ENCODE results near the gene OTULIN.

The OTULIN gene

GRCh38 chr5:14693070-14693469 is 28.6 kb downstream of the OTULIN start:
- H4K20me1 ChIP-seq (ENCODE audit: insufficient read depth, low read length), result no peaks in the 10 kb centered on the region
- no peak overlapping the region for H2AFZ ChIP-seq (ENCODE audit: low read length)
- no peak overlapping the region for H3K27ac ChIP-seq (ENCODE audit: low read depth, low read length, poor library complexity, severe bottlenecking)
- peaks cover 97% of the 10 kb centered on the region for H3K36me3 ChIP-seq (ENCODE audit: insufficient read depth, low read length)
- no peak overlapping the region for H3K4me2 ChIP-seq (ENCODE audit: low read length)
- H3K9ac ChIP-seq (ENCODE audit: low read length), result no peak overlapping the region
- H3K79me2 ChIP-seq (ENCODE audit: insufficient read depth, low read length), result no peaks in the 10 kb centered on the region
- H3K27me3 ChIP-seq (ENCODE audit: insufficient read depth, low read length), result no peaks in the 10 kb centered on the region
- H3K4me3 ChIP-seq (ENCODE audit: low read depth, low read length, poor library complexity, severe bottlenecking), result no peak overlapping the region
- TF ChIP-seq EZH2 (IDR thresholded peaks at IDR 0.05; ENCODE audit: borderline replicate concordance, low read length), result no peak
- H3K9me2 ChIP-seq (ENCODE audit: low read depth, low read length), result no peaks in the 10 kb centered on the region
- H3K4me1 ChIP-seq (ENCODE audit: insufficient read depth, low read length, severe bottlenecking), result no peaks in the 10 kb centered on the region
- H3K9me3 ChIP-seq (ENCODE audit: low read length), result no peaks in the 10 kb centered on the region
- H3F3A ChIP-seq (ENCODE audit: insufficient read depth, low read length), result no peaks in the 10 kb centered on the region

DNA sequence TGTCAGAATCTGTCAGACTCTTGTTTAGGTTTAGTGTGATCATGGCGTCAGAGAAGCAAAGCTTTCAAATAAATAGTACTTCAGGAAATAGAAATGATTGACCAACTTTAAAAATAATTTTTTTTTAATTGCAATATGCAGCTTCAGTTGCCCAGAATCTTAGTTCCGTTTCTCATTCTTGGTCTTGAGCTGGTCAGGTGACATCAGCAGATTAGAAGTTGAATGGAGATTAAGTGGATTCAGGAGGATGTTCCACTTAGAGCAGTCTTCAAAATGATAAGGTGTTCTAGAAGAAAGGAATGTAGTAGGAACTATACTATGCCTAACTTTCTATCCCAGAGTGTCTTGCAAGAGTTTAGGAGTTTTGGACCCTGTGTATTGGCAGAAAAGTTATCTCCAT is 30.6 kb downstream of the OTULIN start:
- peaks cover 90% of the 10 kb centered on the region for H3K36me3 ChIP-seq (ENCODE audit: insufficient read depth, low read length)
- H3K79me2 ChIP-seq (ENCODE audit: insufficient read depth, low read length), result no peaks in the 10 kb centered on the region

GRCh38 chr5:14696057-14696456 is 31.5 kb downstream of the OTULIN start:
- Histone ChIP-seq H2AFZ (ENCODE audit: low read length) (no peak overlapping the region), H3K4me3 (ENCODE audit: low read depth, low read length, poor library complexity, severe bottlenecking) (no peak overlapping the region), H4K20me1 (ENCODE audit: insufficient read depth, low read length) (no peaks in the 10 kb centered on the region), H3K4me2 (ENCODE audit: low read length) (no peak overlapping the region), H3K27me3 (ENCODE audit: insufficient read depth, low read length) (no peaks in the 10 kb centered on the region), H3K27ac (ENCODE audit: low read depth, low read length, poor library complexity, severe bottlenecking) (no peak overlapping the region), H3K4me1 (ENCODE audit: insufficient read depth, low read length, severe bottlenecking) (no peaks in the 10 kb centered on the region), H3K9ac (ENCODE audit: low read length) (no peak overlapping the region), H3K36me3 (ENCODE audit: insufficient read depth, low read length) (peaks cover 81% of the 10 kb centered on the region), H3F3A (ENCODE audit: insufficient read depth, low read length) (no peaks in the 10 kb centered on the region), H3K79me2 (ENCODE audit: insufficient read depth, low read length) (no peaks in the 10 kb centered on the region), H3K9me2 (ENCODE audit: low read depth, low read length) (no peaks in the 10 kb centered on the region), H3K9me3 (ENCODE audit: low read length) (no peaks in the 10 kb centered on the region)
- no peak for TF ChIP-seq EZH2 (IDR thresholded peaks at IDR 0.05; ENCODE audit: borderline replicate concordance, low read length)
- TF ChIP-seq, protein P1, sequence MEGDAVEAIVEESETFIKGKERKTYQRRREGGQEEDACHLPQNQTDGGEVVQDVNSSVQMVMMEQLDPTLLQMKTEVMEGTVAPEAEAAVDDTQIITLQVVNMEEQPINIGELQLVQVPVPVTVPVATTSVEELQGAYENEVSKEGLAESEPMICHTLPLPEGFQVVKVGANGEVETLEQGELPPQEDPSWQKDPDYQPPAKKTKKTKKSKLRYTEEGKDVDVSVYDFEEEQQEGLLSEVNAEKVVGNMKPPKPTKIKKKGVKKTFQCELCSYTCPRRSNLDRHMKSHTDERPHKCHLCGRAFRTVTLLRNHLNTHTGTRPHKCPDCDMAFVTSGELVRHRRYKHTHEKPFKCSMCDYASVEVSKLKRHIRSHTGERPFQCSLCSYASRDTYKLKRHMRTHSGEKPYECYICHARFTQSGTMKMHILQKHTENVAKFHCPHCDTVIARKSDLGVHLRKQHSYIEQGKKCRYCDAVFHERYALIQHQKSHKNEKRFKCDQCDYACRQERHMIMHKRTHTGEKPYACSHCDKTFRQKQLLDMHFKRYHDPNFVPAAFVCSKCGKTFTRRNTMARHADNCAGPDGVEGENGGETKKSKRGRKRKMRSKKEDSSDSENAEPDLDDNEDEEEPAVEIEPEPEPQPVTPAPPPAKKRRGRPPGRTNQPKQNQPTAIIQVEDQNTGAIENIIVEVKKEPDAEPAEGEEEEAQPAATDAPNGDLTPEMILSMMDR (IDR thresholded peaks at IDR 0.05; ENCODE audit: low read length), result no peak

More for the DNA sequence above, 30.6 kb downstream of the OTULIN start:
- Histone ChIP-seq H4K20me1 (ENCODE audit: insufficient read depth, low read length) (no peaks in the 10 kb centered on the region), H3K9me3 (ENCODE audit: low read length) (no peaks in the 10 kb centered on the region), H3K27me3 (ENCODE audit: insufficient read depth, low read length) (no peaks in the 10 kb centered on the region), H3K27ac (ENCODE audit: low read depth, low read length, poor library complexity, severe bottlenecking) (no peak overlapping the region), H3K9ac (ENCODE audit: low read length) (no peak overlapping the region), H3K4me1 (ENCODE audit: insufficient read depth, low read length, severe bottlenecking) (no peaks in the 10 kb centered on the region), H3K4me2 (ENCODE audit: low read length) (no peak overlapping the region), H3K9me2 (ENCODE audit: low read depth, low read length) (no peaks in the 10 kb centered on the region), H2AFZ (ENCODE audit: low read length) (no peak overlapping the region), H3F3A (ENCODE audit: insufficient read depth, low read length) (no peaks in the 10 kb centered on the region), H3K4me3 (ENCODE audit: low read depth, low read length, poor library complexity, severe bottlenecking) (no peak overlapping the region)
- TF ChIP-seq, protein P1 (IDR thresholded peaks at IDR 0.05; ENCODE audit: low read length), result no peak
- no peak for TF ChIP-seq EZH2 (IDR thresholded peaks at IDR 0.05; ENCODE audit: borderline replicate concordance, low read length)

DNA sequence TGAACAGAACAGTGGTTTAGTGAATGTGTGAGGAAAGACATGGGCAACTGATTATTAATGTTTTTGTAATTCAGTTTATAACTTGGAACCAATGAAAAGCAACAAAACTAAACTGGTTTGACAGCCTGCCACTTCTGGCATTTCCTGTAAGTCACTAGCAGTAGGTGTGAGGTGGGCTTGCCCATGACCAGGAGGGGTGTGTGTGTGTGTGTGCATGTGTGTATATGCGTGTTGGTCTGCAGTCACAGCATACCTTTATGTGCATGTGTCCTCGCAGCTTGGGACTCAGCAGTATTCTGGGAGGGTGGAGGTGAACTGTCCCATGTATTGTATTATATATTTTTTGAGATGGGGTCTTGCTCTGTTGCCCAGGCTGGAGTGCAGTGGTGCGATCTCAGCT is 32.3 kb downstream of the OTULIN start:
- no peak for TF ChIP-seq EZH2 (IDR thresholded peaks at IDR 0.05; ENCODE audit: borderline replicate concordance, low read length)
- TF ChIP-seq, protein P1 (IDR thresholded peaks at IDR 0.05; ENCODE audit: low read length), result no peak
- Histone ChIP-seq H2AFZ (ENCODE audit: low read length) (no peak overlapping the region), H3K27ac (ENCODE audit: low read depth, low read length, poor library complexity, severe bottlenecking) (no peak overlapping the region), H3K9me3 (ENCODE audit: low read length) (no peaks in the 10 kb centered on the region), H3K9ac (ENCODE audit: low read length) (no peak overlapping the region), H4K20me1 (ENCODE audit: insufficient read depth, low read length) (no peaks in the 10 kb centered on the region), H3K4me2 (ENCODE audit: low read length) (no peak overlapping the region), H3K4me1 (ENCODE audit: insufficient read depth, low read length, severe bottlenecking) (no peaks in the 10 kb centered on the region), H3K4me3 (ENCODE audit: low read depth, low read length, poor library complexity, severe bottlenecking) (no peak overlapping the region), H3F3A (ENCODE audit: insufficient read depth, low read length) (no peaks in the 10 kb centered on the region), H3K9me2 (ENCODE audit: low read depth, low read length) (no peaks in the 10 kb centered on the region), H3K36me3 (ENCODE audit: insufficient read depth, low read length) (peaks cover 78% of the 10 kb centered on the region), H3K79me2 (ENCODE audit: insufficient read depth, low read length) (no peaks in the 10 kb centered on the region), H3K27me3 (ENCODE audit: insufficient read depth, low read length) (no peaks in the 10 kb centered on the region)
